Measurements from ENCODE around the gene PRRT1. TPM values are rescaled to one million over a fixed set of nuclear protein-coding genes. Genes with fewer than 3 reads are reported as not detected.

PRRT1 gene
- total RNA-seq, 1 donor from 2014 or later, result not detected

Other genes starting within 250 kb of the PRRT1 start
- 0.69 and 5.9 TPM in 2 replicates for gene ZBTB12, start 249.9 kb downstream of the PRRT1 start, total RNA-seq
- gene C2, start 224.2 kb downstream of the PRRT1 start, total RNA-seq, result 1.7 TPM in 1 of 2 replicates, not detected in the other
- 24.3 and 32.7 TPM in 2 replicates for gene CFB, start 205.8 kb downstream of the PRRT1 start, total RNA-seq
- gene NELFE, start 193.0 kb downstream of the PRRT1 start, total RNA-seq, result 92.3 and 146 TPM in 2 replicates
- gene SKIC2, start 192.8 kb downstream of the PRRT1 start, total RNA-seq, result 46.5 and 47.3 TPM in 2 replicates
- 10.6 and 16.9 TPM in 2 replicates for gene DXO, start 179.8 kb downstream of the PRRT1 start, total RNA-seq
- gene C4A, start 169.9 kb downstream of the PRRT1 start, total RNA-seq, result 1.6 and 42.4 TPM in 2 replicates
- 0.35 and 32.2 TPM in 2 replicates for gene C4B, start 137.1 kb downstream of the PRRT1 start, total RNA-seq
- gene CYP21A2, start 113.5 kb downstream of the PRRT1 start, total RNA-seq, result 0.20 TPM in 1 of 2 replicates, not detected in the other
- 0.75 TPM in 1 of 2 replicates, not detected in the other for gene TNXB, start 42.6 kb downstream of the PRRT1 start, total RNA-seq
- gene ATF6B, start 23.7 kb downstream of the PRRT1 start, total RNA-seq, result 16.5 and 26.2 TPM in 2 replicates
- 5.6 and 7.6 TPM in 2 replicates for gene FKBPL, start 21.7 kb downstream of the PRRT1 start, total RNA-seq
- gene PPT2, start 2.2 kb upstream of the PRRT1 start, total RNA-seq, result 10.4 and 48.7 TPM in 2 replicates
- gene EGFL8, start 12.7 kb upstream of the PRRT1 start, total RNA-seq, result 1.3 TPM in 1 of 2 replicates, not detected in the other
- gene AGPAT1, start 24.1 kb upstream of the PRRT1 start, total RNA-seq, result 9.9 and 30.8 TPM in 2 replicates
- gene RNF5, start 26.5 kb upstream of the PRRT1 start, total RNA-seq, result 58.8 and 80.2 TPM in 2 replicates
- gene AGER, start 32.3 kb upstream of the PRRT1 start, total RNA-seq, result 0.60 TPM in 1 of 2 replicates, not detected in the other
- gene PBX2, start 38.3 kb upstream of the PRRT1 start, total RNA-seq, result 32.0 and 55.9 TPM in 2 replicates
- 0.40 and 1.9 TPM in 2 replicates for gene GPSM3, start 40.7 kb upstream of the PRRT1 start, total RNA-seq
- gene NOTCH4, start 72.1 kb upstream of the PRRT1 start, total RNA-seq, result 0.52 and 0.85 TPM in 2 replicates
- not detected in 2 replicates for gene TSBP1, start 220.0 kb upstream of the PRRT1 start, total RNA-seq

Data from renal cortical epithelial cell (primary cell).